ENCODE results near the gene STAT1. TPM values are rescaled to one million over a fixed set of nuclear protein-coding genes. Genes with fewer than 3 reads are reported as not detected.

STAT1 gene
- total and polyA plus RNA-seq, 8 donors: 8.2 to 51.8 (median 24.4) TPM

DNA sequence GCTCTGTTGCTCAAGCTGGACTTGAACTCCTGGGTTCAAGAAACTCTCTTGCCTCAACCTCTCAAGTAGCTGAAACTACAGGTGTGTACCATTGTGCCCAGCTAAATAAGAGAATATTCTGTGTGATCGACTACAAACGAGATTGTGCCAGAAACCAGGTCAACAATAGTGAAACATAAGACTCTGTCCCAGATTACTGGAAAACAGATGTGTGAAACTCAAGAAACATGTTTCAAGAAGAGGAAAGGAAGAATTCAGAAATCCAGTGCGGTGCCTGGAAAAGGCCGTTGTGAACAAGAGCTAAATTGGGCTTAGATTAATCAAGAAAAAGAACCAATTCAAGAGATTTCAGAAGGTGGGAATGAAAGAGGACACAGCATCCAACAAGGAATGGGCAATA, 23.4 kb upstream of the STAT1 start:
- Histone ChIP-seq H3K9me3 (no peaks in the 10 kb centered on the region), H3K4me1 (no peaks in the 10 kb centered on the region), H3K27me3 (no peaks in the 10 kb centered on the region), H3K27ac (no peak overlapping the region), H3K4me3 (no peak overlapping the region), H3K36me3 (no peaks in the 10 kb centered on the region)
- TF ChIP-seq, protein P1, sequence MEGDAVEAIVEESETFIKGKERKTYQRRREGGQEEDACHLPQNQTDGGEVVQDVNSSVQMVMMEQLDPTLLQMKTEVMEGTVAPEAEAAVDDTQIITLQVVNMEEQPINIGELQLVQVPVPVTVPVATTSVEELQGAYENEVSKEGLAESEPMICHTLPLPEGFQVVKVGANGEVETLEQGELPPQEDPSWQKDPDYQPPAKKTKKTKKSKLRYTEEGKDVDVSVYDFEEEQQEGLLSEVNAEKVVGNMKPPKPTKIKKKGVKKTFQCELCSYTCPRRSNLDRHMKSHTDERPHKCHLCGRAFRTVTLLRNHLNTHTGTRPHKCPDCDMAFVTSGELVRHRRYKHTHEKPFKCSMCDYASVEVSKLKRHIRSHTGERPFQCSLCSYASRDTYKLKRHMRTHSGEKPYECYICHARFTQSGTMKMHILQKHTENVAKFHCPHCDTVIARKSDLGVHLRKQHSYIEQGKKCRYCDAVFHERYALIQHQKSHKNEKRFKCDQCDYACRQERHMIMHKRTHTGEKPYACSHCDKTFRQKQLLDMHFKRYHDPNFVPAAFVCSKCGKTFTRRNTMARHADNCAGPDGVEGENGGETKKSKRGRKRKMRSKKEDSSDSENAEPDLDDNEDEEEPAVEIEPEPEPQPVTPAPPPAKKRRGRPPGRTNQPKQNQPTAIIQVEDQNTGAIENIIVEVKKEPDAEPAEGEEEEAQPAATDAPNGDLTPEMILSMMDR (IDR thresholded peaks at IDR 0.05): no peak
- ATAC-seq (no peak), DNase-seq (no peak), FAIRE-seq (no peak)
- WGBS, 2 donors: 80 to 82% methylated on average over 4 of the region's 4 CpGs
- intact Hi-C loops (cut with DNase I): no loop called here

GRCh38 chr2:191036363-191036762, 22.4 kb upstream of the STAT1 start:
- TF ChIP-seq, protein P1 (IDR thresholded peaks at IDR 0.05): no peak
- intact Hi-C loops (cut with DNase I): no loop called here
- H3K27ac ChIP-seq: no peak overlapping the region
- H3K27me3 ChIP-seq: no peaks in the 10 kb centered on the region
- H3K4me1 ChIP-seq: peaks cover 6 to 9% (median 7%) of the 10 kb centered on the region in 3 donors
- no peaks in the 10 kb centered on the region for H3K36me3 ChIP-seq
- FAIRE-seq: no peak
- no peak overlapping the region for H3K4me3 ChIP-seq
- no peak for ATAC-seq
- 84 to 95% methylated on average over 2 of the region's 2 CpGs for WGBS, 2 donors
- DNase-seq: no peak
- H3K9me3 ChIP-seq: no peaks in the 10 kb centered on the region

DNA sequence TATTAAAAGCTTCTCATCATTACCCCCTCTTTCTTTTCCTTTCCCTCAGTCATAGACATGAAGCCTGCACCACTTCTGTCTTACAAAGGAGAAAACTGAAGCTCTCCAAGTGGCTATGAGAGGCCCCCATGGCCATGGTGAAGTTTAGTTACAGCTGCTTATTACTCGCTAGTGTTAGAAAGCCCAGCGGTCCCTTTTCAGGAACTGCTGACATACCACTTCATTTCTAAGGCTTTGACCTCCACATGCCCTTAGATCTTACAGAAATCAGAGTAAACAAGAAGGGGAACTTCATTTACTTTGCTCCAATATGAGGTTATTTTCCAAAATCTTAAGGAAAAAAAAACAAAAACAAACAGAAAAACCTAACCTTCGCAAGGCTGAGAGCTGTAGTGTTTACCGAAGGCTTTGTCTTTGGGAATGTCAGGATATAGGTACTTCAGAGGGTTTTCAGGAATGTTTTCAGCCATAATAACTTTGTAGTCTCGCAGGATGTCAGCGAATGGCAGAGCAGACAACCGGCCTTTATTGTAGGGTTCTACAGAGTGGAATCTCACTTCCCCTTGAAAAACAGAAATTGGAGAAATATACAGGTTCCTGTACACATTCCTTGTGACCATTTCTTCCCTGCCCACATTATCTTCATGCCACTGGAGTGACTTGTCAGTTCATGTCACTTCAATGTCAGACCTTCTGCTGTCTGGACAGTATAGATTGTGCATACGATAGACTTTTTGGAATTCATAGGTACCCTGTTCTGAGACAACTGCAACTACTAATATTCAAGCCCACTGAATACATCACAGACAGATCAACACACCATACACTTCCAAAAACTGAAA, 18.8 kb upstream of the STAT1 start:
- Histone ChIP-seq H3K27ac (peak overlapping the region in 1 of 4 donors; percentile 10), H3K4me3 (no peak overlapping the region), H3K9me3 (no peaks in the 10 kb centered on the region), H3K4me1 (peaks cover 17 to 20% (median 19%) of the 10 kb centered on the region in 3 donors), H3K27me3 (no peaks in the 10 kb centered on the region), H3K36me3 (no peaks in the 10 kb centered on the region)
- peak in 2 of 4 donors; percentile 29 to 44 for ATAC-seq
- FAIRE-seq: no peak
- DNase-seq: no peak
- intact Hi-C loops (cut with DNase I): no loop called here
- TF ChIP-seq, protein P1 (IDR thresholded peaks at IDR 0.05): no peak
- 82 to 83% methylated on average over 8 of the region's 8 CpGs for WGBS, 2 donors

- TF ChIP-seq, protein P1 (IDR thresholded peaks at IDR 0.05): no peak
- ATAC-seq: peak in 2 of 4 donors; percentile 34 to 53
- 11 to 18% methylated on average over 2 of the region's 2 CpGs for WGBS, 2 donors
Observed at GRCh38 chr2:191031256-191031655, 17.3 kb upstream of the STAT1 start.

More at GRCh38 chr2:191031256-191031655, 17.3 kb upstream of the STAT1 start:
- H3K4me3 ChIP-seq: no peak overlapping the region
- no peaks in the 10 kb centered on the region for H3K27me3 ChIP-seq
- peaks cover 17 to 20% (median 19%) of the 10 kb centered on the region in 3 donors for H3K4me1 ChIP-seq
- H3K9me3 ChIP-seq: no peaks in the 10 kb centered on the region
- no peak for DNase-seq
- peak overlapping the region in 2 of 4 donors; percentile 14 to 16 for H3K27ac ChIP-seq
- FAIRE-seq: no peak
- intact Hi-C loops (cut with DNase I): no loop called here
- no peaks in the 10 kb centered on the region for H3K36me3 ChIP-seq

Measured in pancreas (tissue), 10 donors.